ENCODE results near the gene LAD1. TPM values are rescaled to one million over a fixed set of nuclear protein-coding genes. Genes with fewer than 3 reads are reported as not detected.

The LAD1 gene
- total and polyA plus RNA-seq, 2 of the 4 experiments (the other 2 are of a cell fraction): under 0.01 to 0.07 TPM

GRCh38 chr1:201344206-201345080 lies 54.7 kb downstream of the LAD1 start:
- in situ Hi-C loops (cut with MboI; ENCODE audit: low sequenced_read_pairs) (no loop called here), intact Hi-C loops (cut with micrococcal nuclease) (no loop called here), dilution Hi-C loops (cut with HindIII; ENCODE audit: low sequenced_read_pairs, unreplicated experiment) (no loop called here)
- Histone ChIP-seq H2BK5ac (ENCODE audit: low read depth, low read length, poor library complexity, severe bottlenecking) (no peak overlapping the region), H2BK20ac (ENCODE audit: low read depth, low read length) (no peak overlapping the region), H3K18ac (ENCODE audit: low read depth, low read length) (no peak overlapping the region), H2BK15ac (ENCODE audit: low read depth, low read length) (no peak overlapping the region), H4K91ac (ENCODE audit: insufficient read depth, low read depth, low read length) (no peak overlapping the region), H3K79me1 (ENCODE audit: low read depth in 1 of 2, low read length in 2 of 2) (no peaks in the 10 kb centered on the region), H3K9ac (ENCODE audit: low read depth, low read length) (no peak overlapping the region), H3K56ac (ENCODE audit: extremely low read depth, insufficient read depth, low read length) (no peak overlapping the region), H3K4ac (ENCODE audit: low read depth, low read length) (no peak overlapping the region), H3K9me1 (ENCODE audit: insufficient read depth, low read length) (no peaks in the 10 kb centered on the region), H2AK5ac (ENCODE audit: low read depth, low read length) (no peak overlapping the region), H2BK120ac (ENCODE audit: low read depth, low read length) (no peak overlapping the region), H3K4me1 (ENCODE audit: control insufficient read depth, insufficient read depth, low read length) (no peaks in the 10 kb centered on the region), H4K20me1 (ENCODE audit: insufficient read depth, low read length) (no peaks in the 10 kb centered on the region), H3K23ac (ENCODE audit: low read depth, low read length) (no peak overlapping the region), H3K9me3 (ENCODE audit: control insufficient read depth, insufficient read depth, low read length) (peaks cover 16% of the 10 kb centered on the region; the same call in 1 of the 2 replicates), H3K4me3 (ENCODE audit: insufficient read depth, low read depth, low read length) (no peak overlapping the region), H3K27ac (ENCODE audit: insufficient read depth, low read length) (no peak overlapping the region), H3K27me3 (ENCODE audit: control insufficient read depth, insufficient read depth, low read length) (peaks cover 42% of the 10 kb centered on the region), H4K8ac (ENCODE audit: low read depth in 2 of 2, low read length in 2 of 2) (no peak overlapping the region), H4K5ac (ENCODE audit: low read depth, low read length) (no peak overlapping the region), H2AFZ (replicated peaks; ENCODE audit: low read length, poor library complexity) (no peak overlapping the region), H2AK9ac (replicated peaks; ENCODE audit: low read depth, low read length, poor library complexity) (no peak overlapping the region), H3K4me2 (ENCODE audit: low read depth, low read length) (no peak overlapping the region), H3K36me3 (ENCODE audit: control insufficient read depth, insufficient read depth, low read length) (no peaks in the 10 kb centered on the region), H3K14ac (replicated peaks; ENCODE audit: low read depth, low read length) (no peak overlapping the region)
- POLR2A ChIA-PET (ENCODE audit: unreplicated experiment): no interaction called here
- WGBS, 2 experiments (ENCODE audit: extremely low coverage in 2 of 2, insufficient read length in 1 of 2): 16% methylated on average over 4 of the region's 7 CpGs; no CpG with 5 or more reads in 1 of the 2 experiments
- no peak for DNase-seq
- no peak for TF ChIP-seq CTCF (conservative IDR thresholded peaks at IDR 0.05; ENCODE audit: low read depth, low read length)
- TF ChIP-seq POLR2A (IDR thresholded peaks at IDR 0.05; ENCODE audit: low read depth, low read length): no peak
- TF ChIP-seq CHD1 (IDR thresholded peaks at IDR 0.05; ENCODE audit: low read depth, low read length): no peak
- no peak for TF ChIP-seq RAD21 (IDR thresholded peaks at IDR 0.05; ENCODE audit: low read length)
- TF ChIP-seq BHLHE40 (IDR thresholded peaks at IDR 0.05; ENCODE audit: low read depth, low read length): no peak
- no TSS peak for BruUV-seq (replicated peaks)
- CTCF ChIA-PET: no interaction called here
- no peak for ATAC-seq (ENCODE audit: low read depth)
